ENCODE results near the gene KCND1. TPM values are rescaled to one million over a fixed set of nuclear protein-coding genes. Genes with fewer than 3 reads are reported as not detected.

Gene KCND1
- total and polyA plus RNA-seq, 10 of the 15 experiments (the other 5 are each of a cell fraction or from before 2014, with no cell fraction given), result 0.02 to 1.0 (median 0.39) TPM

GRCh38 chrX:48997865-48998264 lies 26.2 kb upstream of the KCND1 start:
- RAD21 ChIA-PET (ENCODE audit: unreplicated experiment), result no interaction called here
- BruUV-seq (replicated peaks), result no TSS peak
- SMC1A ChIA-PET (ENCODE audit: uncharacterized antibody, unreplicated experiment), result no interaction called here
- DNase-seq (ENCODE audit: low read depth, low spot score) (no peak), ATAC-seq (no peak), FAIRE-seq (no peak)
- no peak overlapping the region for H2AFZ ChIP-seq (ENCODE audit: control insufficient read depth, low read depth, low read length)
- in situ Hi-C loops (cut with MboI) (no loop called here), intact Hi-C loops (cut with micrococcal nuclease; ENCODE audit: unreplicated experiment) (no loop called here)
- peaks cover 0 to 18% of the 10 kb centered on the region in 2 experiments; a peak in 3 of 4 replicates for H3K36me3 ChIP-seq (ENCODE audit: control insufficient read depth in 2 of 2, insufficient read depth in 2 of 2, low read length in 1 of 2)
- CTCF ChIA-PET, result interaction anchor here (0.6 kb wide), 1 partner anchor 349 kb away, joined by 3 read pairs; no protein-coding TSS in a partner anchor
- H3K9ac ChIP-seq (ENCODE audit: control insufficient read depth, insufficient read depth, low read length), result no peak overlapping the region
- no peak overlapping the region for H3K4me2 ChIP-seq (ENCODE audit: control insufficient read depth, insufficient read depth)
- no peaks in the 10 kb centered on the region; the same call in none of the 2 replicates for H3K4me1 ChIP-seq (ENCODE audit: control insufficient read depth, insufficient read depth, low read length)
- H3K9me3 ChIP-seq (replicated peaks; ENCODE audit: control insufficient read depth, insufficient read depth, low read length), result no peaks in the 10 kb centered on the region
- H3K79me2 ChIP-seq (ENCODE audit: control insufficient read depth, insufficient read depth, low read length), result peaks cover 15% of the 10 kb centered on the region
- H4K20me1 ChIP-seq (ENCODE audit: control insufficient read depth, insufficient read depth), result no peaks in the 10 kb centered on the region; the same call in 1 of the 2 replicates
- H3K27me3 ChIP-seq (replicated peaks in 1 of 2; ENCODE audit: control insufficient read depth in 2 of 2, insufficient read depth in 2 of 2, low read length in 1 of 2), result no peaks in the 10 kb centered on the region
- POLR2A ChIA-PET, result no interaction called here
- 69% methylated on average over 1 of the region's 1 CpG for WGBS (ENCODE audit: insufficient coverage, insufficient replicate concordance, low lambda C conversion rate, missing lambda C conversion rate)
- no peak overlapping the region for H3K27ac ChIP-seq (ENCODE audit: control insufficient read depth, insufficient read depth)
- H3K4me3 ChIP-seq, result no peak overlapping the region
- TF ChIP-seq, protein P1, sequence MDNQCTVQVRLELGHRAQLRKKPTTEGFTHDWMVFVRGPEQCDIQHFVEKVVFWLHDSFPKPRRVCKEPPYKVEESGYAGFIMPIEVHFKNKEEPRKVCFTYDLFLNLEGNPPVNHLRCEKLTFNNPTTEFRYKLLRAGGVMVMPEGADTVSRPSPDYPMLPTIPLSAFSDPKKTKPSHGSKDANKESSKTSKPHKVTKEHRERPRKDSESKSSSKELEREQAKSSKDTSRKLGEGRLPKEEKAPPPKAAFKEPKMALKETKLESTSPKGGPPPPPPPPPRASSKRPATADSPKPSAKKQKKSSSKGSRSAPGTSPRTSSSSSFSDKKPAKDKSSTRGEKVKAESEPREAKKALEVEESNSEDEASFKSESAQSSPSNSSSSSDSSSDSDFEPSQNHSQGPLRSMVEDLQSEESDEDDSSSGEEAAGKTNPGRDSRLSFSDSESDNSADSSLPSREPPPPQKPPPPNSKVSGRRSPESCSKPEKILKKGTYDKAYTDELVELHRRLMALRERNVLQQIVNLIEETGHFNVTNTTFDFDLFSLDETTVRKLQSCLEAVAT (IDR thresholded peaks at IDR 0.05), result no peak
- TF ChIP-seq CBFB (IDR thresholded peaks at IDR 0.05; ENCODE audit: low read depth) (no peak), HDAC2 (IDR thresholded peaks at IDR 0.05) (no peak), CTCF (IDR thresholded peaks at IDR 0.05 in 2 of 3, conservative IDR thresholded peaks at IDR 0.05 in 1 of 3; ENCODE audit: control insufficient read depth in 2 of 3, extremely low read depth in 1 of 3, insufficient read depth in 1 of 3, low read depth in 3 of 3, low read length in 3 of 3) (no peak), BCL3 (IDR thresholded peaks at IDR 0.05; ENCODE audit: borderline replicate concordance, insufficient read depth, low read depth, low read length, poor library complexity, severe bottlenecking) (no peak), ATF3 (IDR thresholded peaks at IDR 0.05; ENCODE audit: borderline replicate concordance, extremely low read depth, low read depth, low read length) (no peak), KAT2A (conservative IDR thresholded peaks at IDR 0.05; ENCODE audit: control insufficient read depth, low read depth, low read length) (no peak), JUNB (IDR thresholded peaks at IDR 0.05) (no peak), MEF2B (IDR thresholded peaks at IDR 0.05; ENCODE audit: partially characterized antibody, poor library complexity, severe bottlenecking) (no peak), MYC (IDR thresholded peaks at IDR 0.05; ENCODE audit: insufficient read depth, insufficient read length, insufficient replicate concordance, low read length, severe bottlenecking) (no peak), NFYA (IDR thresholded peaks at IDR 0.05; ENCODE audit: borderline replicate concordance, low read depth, low read length) (no peak), IKZF1 (conservative IDR thresholded peaks at IDR 0.05) (no peak), FOS (IDR thresholded peaks at IDR 0.05; ENCODE audit: borderline replicate concordance, extremely low read depth, insufficient read length) (no peak), RCOR1 (conservative IDR thresholded peaks at IDR 0.05; ENCODE audit: low read depth, low read length) (no peak), SUPT20H (IDR thresholded peaks at IDR 0.05; ENCODE audit: borderline replicate concordance, control insufficient read depth, low read depth, low read length) (no peak), RFX5 (IDR thresholded peaks at IDR 0.05; ENCODE audit: low read depth, low read length) (no peak), HCFC1 (IDR thresholded peaks at IDR 0.05; ENCODE audit: low read length) (no peak)
- TF ChIP-seq, protein P2, sequence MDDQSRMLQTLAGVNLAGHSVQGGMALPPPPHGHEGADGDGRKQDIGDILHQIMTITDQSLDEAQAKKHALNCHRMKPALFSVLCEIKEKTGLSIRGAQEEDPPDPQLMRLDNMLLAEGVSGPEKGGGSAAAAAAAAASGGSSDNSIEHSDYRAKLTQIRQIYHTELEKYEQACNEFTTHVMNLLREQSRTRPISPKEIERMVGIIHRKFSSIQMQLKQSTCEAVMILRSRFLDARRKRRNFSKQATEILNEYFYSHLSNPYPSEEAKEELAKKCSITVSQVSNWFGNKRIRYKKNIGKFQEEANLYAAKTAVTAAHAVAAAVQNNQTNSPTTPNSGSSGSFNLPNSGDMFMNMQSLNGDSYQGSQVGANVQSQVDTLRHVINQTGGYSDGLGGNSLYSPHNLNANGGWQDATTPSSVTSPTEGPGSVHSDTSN (IDR thresholded peaks at IDR 0.05; ENCODE audit: insufficient replicate concordance, low read depth, low read length), result no peak

All from GM12878 (cell line).